Liver (tissue), 3 donors: ENCODE data around the gene CMTM4.

Experiments used
- CTCF ChIP-seq: fragments of 150-350 bp; IDR thresholded peaks from 2 replicates; pipeline ENCODE4 v1.5.1; 2017; ENCODE audit warnings: improper control_type of control experiment, low read depth, low read length; ENCODE audit not compliant: missing input control
- JUND ChIP-seq, 2 donors: IDR thresholded peaks; 2 replicates each; pipeline ENCODE4 v1.6.1; 2016; ENCODE audit warnings: antibody characterized with exemption in 2 of 2
- MAX ChIP-seq: IDR thresholded peaks from 2 replicates; pipeline ENCODE4 v1.6.1; 2016; ENCODE audit warnings: antibody characterized with exemption
- REST ChIP-seq: IDR thresholded peaks from 2 replicates; pipeline ENCODE4 v1.6.1; 2016; ENCODE audit warnings: antibody characterized with exemption, mild to moderate bottlenecking
- RXRA ChIP-seq, 2 donors: IDR thresholded peaks; 2 replicates each; pipeline ENCODE4 v1.6.1; 2017 to 2018; ENCODE audit warnings: antibody characterized with exemption in 2 of 2, mild to moderate bottlenecking in 1 of 2
- TAF1 ChIP-seq: conservative IDR thresholded peaks from 2 replicates; pipeline ENCODE4 v1.6.1; 2016; ENCODE audit warnings: antibody characterized with exemption, mild to moderate bottlenecking
- donor health status: healthy.
- donor health status: healthy.

GRCh38 chr16:66649636-66650205 lies 46.8 kb downstream of the CMTM4 start:
- no peak for TF ChIP-seq JUND (IDR thresholded peaks at IDR 0.05)
- no peak for TF ChIP-seq MAX
- TF ChIP-seq CTCF, result no peak
- TF ChIP-seq RXRA (IDR thresholded peaks at IDR 0.05), result no peak
- no peak for TF ChIP-seq TAF1
- no peak for TF ChIP-seq REST
